Activated CD4-positive, CD25-positive, alpha-beta regulatory T cell treated with anti-CD3 and anti-CD28 coated beads, Interleukin-2, amount 50 U/mL, for 16 hours (primary cell): ENCODE measurements around the gene LRMDA.
"Not testable (repeated sequence)": the region's sequence is repeated elsewhere in the genome, so short reads cannot be mapped to it uniquely, and the experiment has no call there.

ENCODE experiments used
- DNase-seq: peaks from one replicate; pipeline ENCODE4 v3.0.0-alpha.2; 2020; ENCODE audit warnings: low read depth, low spot score

The LRMDA gene

GRCh38 chr10:75507469-75507868 lies 76.0 kb downstream of the LRMDA start:
- DNase-seq = no peak

- DNase-seq = no peak
Measured at GRCh38 chr10:75508239-75508813, 76.9 kb downstream of the LRMDA start.

DNA sequence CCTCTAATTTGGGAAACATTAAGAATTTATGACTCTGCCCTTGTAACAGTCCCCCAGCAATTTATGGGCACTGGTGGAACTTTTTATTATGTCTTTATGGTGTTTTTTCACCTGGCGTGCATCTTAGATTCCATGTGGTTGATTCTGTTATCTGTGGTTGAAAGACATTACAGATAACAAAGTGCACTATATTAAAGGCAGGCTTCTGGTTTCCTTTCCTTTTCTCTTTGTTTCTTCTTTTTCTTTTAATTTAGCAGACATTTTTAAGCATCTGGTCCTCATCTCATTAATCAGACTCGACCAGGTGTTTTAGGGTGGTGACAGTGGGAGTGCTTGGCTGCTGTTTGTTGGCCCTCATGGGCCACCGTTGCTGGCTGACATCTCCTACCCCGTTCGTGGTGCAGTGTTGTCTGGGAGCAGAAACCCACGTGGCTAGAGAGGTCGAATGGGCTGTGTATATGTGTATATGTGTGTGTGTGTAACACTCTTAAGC lies 77.4 kb downstream of the LRMDA start:
- no peak for DNase-seq

DNA sequence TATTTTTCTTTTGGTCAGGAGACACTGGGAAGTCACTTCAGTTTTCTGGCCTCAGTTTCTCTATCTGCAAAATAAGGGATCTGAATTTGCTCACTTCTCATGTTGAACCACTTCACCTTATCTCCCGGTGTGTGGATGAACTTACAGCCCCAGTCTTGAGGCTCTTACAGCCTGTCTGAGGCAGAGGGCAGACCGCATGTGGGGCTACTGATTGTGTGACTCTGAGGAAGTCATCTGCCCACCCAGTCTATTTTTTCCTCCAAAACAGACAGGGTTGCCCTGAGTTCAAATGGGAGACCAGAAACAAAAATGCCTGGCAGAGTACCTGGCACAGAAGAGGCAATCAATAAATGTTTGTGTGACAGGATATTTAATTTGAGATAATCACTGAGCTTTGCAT lies 78.3 kb downstream of the LRMDA start:
- DNase-seq = no peak

- DNase-seq = no peak
Measured at GRCh38 chr10:75511011-75511410, 79.6 kb downstream of the LRMDA start.

- no peak for DNase-seq
Measured at GRCh38 chr10:75512203-75512933, 80.9 kb downstream of the LRMDA start.

GRCh38 chr10:75513292-75513885 lies 82.0 kb downstream of the LRMDA start:
- DNase-seq = no peak

DNA sequence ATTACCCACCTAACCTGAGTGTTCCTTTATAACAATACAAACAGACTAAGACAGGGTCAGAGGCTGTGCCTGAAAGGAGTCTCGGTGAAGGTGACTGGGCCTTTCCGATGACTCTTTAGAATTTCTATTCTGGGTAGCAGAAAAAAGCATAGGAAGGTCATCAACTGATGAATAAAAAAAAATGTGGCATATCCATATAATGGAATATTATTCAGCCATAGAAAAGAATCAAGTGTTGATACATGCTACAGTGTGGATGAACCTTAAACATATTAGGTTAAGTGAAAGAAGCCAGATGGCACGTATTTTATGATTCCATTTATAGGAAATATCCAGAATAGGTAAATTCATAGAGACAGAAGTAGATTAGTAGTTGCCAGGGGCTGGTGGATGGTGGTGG lies 83.4 kb downstream of the LRMDA start:
- DNase-seq = no peak

- not testable (repeated sequence) for DNase-seq
Measured at GRCh38 chr10:75516154-75516553, 84.7 kb downstream of the LRMDA start.

GRCh38 chr10:75519213-75519612 lies 87.8 kb downstream of the LRMDA start:
- not testable (repeated sequence) for DNase-seq

GRCh38 chr10:75521194-75521829 lies 89.9 kb downstream of the LRMDA start:
- not testable (repeated sequence) for DNase-seq

DNA sequence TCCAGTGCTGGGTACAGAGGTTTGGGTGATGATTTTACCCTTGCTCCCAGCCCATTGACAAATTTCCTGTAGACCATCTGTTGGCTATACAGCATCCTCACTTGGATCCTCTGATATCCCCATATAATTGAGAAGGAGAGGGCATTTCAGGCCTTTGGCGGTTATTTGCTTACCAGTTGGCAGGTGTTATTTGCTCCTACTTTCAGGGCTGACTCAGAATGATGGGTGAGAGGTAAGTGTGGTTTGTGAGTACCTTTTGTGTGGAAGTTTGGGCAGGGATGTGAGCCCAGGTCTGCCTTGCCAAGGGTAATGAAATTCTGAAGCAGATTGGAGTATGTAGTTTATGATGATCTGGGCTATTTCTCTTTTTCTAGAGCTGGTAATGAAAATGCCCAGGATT lies 93.6 kb downstream of the LRMDA start:
- no peak for DNase-seq

GRCh38 chr10:75525646-75526045 lies 94.2 kb downstream of the LRMDA start:
- no peak for DNase-seq

GRCh38 chr10:75527542-75527941 lies 96.1 kb downstream of the LRMDA start:
- no peak for DNase-seq

DNA sequence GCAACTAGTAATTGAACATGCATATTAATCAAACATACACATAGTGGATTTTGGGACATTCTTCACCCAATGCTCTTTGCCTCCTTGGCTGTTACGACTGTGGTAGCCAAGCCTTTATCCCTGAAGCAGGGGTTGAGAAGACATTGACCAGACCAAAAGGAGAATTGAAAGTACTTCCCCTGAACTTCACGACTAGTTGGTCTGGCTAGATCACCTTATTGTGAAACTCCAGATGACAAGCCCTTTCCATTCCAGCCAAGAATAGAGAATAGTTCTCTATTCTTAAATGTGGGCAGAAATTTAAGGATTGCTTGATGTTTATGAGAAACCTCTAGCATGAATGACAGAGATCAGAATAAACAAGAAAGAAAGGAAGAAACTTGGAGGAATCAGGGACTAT lies 97.0 kb downstream of the LRMDA start:
- no peak for DNase-seq

DNA sequence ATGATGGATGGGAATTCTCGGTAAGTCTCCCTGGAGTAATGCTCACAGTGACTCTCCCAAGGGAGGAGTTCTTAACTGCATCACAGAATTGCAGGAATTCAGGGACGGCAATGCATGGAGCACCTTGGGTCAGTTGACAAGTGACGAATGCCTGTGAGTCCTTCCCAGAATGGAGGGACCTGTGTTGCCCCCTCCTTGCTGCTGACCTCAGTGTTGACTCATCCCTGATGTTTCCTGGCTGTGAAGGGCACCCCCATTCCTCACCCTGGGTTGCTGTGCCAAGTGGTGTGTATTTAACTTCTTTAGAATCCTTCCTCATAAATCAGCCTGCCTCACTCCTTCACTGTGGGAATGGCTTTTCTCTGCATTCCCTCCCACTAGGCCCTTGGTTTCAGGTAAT lies 98.9 kb downstream of the LRMDA start:
- no peak for DNase-seq

GRCh38 chr10:75531571-75532031 lies 100.2 kb downstream of the LRMDA start:
- no peak for DNase-seq

DNA sequence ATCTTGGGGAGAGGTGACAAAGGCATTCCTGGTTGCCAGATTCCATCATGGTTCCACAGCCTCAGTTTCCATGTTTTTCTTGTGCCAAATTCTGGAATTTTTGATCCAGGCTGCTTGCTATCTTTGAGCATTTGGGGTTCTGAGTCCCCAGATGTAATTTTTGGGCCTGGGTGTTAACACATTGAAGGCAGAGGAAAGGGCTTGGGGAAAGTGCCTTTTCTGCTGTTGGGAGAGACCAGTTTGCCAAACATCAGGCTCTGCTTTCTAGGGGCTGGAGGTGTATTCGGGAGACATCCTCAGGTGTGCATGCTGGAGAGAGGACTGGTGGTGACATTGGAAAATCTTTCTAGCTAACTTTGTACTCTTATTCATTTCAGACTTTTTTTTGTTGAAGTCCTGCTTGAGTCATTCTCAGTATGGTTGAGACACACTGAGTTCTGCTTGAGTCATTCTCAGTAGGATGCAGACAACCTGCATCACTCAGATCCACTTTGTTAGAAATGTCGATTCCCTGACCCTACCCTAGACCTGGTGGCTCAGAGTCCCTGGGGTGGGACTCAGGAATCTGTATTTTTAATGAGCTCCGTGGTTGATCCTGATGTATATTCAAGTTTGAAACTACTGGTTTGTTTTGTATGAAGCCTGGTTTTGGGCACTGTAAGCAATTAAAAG lies 101.0 kb downstream of the LRMDA start:
- no peak for DNase-seq

GRCh38 chr10:75538144-75538543 lies 106.7 kb downstream of the LRMDA start:
- no peak for DNase-seq

- no peak for DNase-seq
Measured at GRCh38 chr10:75538765-75539164, 107.3 kb downstream of the LRMDA start.

GRCh38 chr10:75540357-75540966 lies 109.0 kb downstream of the LRMDA start:
- no peak for DNase-seq
